K562 (cell line): ENCODE measurements around the gene CCDC9. TPM values are rescaled to one million over a fixed set of nuclear protein-coding genes. Genes with fewer than 3 reads are reported as not detected.

Experiments used
- ATF3 ChIP-seq, 2 experiments: fragments of 450-650 bp in 1 of 2; sonication (generic) in 1 of 2; formaldehyde crosslinking in 1 of 2; IDR thresholded peaks in 1 of 2; conservative IDR thresholded peaks in 1 of 2; 2 replicates each; pipeline versions ENCODE4 v1.6.1 to v1.8.1; 2016 to 2023; ENCODE audit warnings: mild to moderate bottlenecking in 2 of 2, moderate library complexity in 2 of 2, inconsistent platforms in 1 of 2, missing genetic modification reagents in 1 of 2
- BCOR ChIP-seq: fragments of 450-650 bp; IDR thresholded peaks from 2 replicates; pipeline ENCODE4 v1.6.1; 2016
- GATAD2B ChIP-seq: fragments of 450-650 bp; IDR thresholded peaks from 2 replicates; pipeline ENCODE4 v1.6.1; 2017; ENCODE audit warnings: mild to moderate bottlenecking, borderline replicate concordance
- MEF2A ChIP-seq: IDR thresholded peaks from 2 replicates; pipeline ENCODE4 v1.6.1; 2011; ENCODE audit warnings: low read depth, mild to moderate bottlenecking, low read length, moderate library complexity; ENCODE audit not compliant: control insufficient read depth
- MTA3 ChIP-seq: fragments of 450-650 bp; formaldehyde crosslinking; IDR thresholded peaks from 2 replicates; pipeline ENCODE4 v1.6.1; 2017; ENCODE audit warnings: mild to moderate bottlenecking, borderline replicate concordance
- NR4A1 ChIP-seq, 2 experiments: fragments of 250-450 bp in 1 of 2; fragments of 450-650 bp in 1 of 2; sonication (Bioruptor Pico) in 1 of 2; IDR thresholded peaks; 2 replicates each; pipeline versions ENCODE4 v1.4.0 to v1.6.1; 2016 to 2020; ENCODE audit warnings: mild to moderate bottlenecking in 2 of 2, missing compliant biosample characterization in 1 of 2, missing genetic modification characterization in 1 of 2, moderate library complexity in 1 of 2
- PHB ChIP-seq: fragments of 250-450 bp; sonication (Bioruptor Pico); IDR thresholded peaks from 2 replicates; pipeline ENCODE4 v1.5.0; 2021
- RBFOX2 ChIP-seq: fragments of 200-400 bp; formaldehyde crosslinking; IDR thresholded peaks from 2 replicates; pipeline ENCODE4 v1.6.1; 2017; ENCODE audit warnings: low read depth, mild to moderate bottlenecking, low read length, moderate library complexity
- TGIF2 ChIP-seq: sonication (generic); formaldehyde crosslinking; IDR thresholded peaks from 2 replicates; pipeline ENCODE4 v1.8.1; 2022; ENCODE audit warnings: mild to moderate bottlenecking, missing genetic modification reagents, moderate library complexity
- THAP7 ChIP-seq: fragments of 250-450 bp; sonication (Bioruptor Pico); IDR thresholded peaks from 2 replicates; pipeline ENCODE4 v1.5.0; 2021
- TRIM25 ChIP-seq: fragments of 450-650 bp; IDR thresholded peaks from 2 replicates; pipeline ENCODE4 v1.7.0; 2016; ENCODE audit warnings: borderline replicate concordance
- ZNF280A ChIP-seq: fragments of 450-650 bp; IDR thresholded peaks from 2 replicates; pipeline ENCODE4 v1.6.1; 2018; ENCODE audit warnings: mild to moderate bottlenecking, low read depth; ENCODE audit not compliant: partially characterized antibody
- ZNF740 ChIP-seq, 3 experiments: fragments of 200-800 bp in 1 of 3; sonication (Bioruptor generic) in 1 of 3; sonication (generic) in 1 of 3; formaldehyde crosslinking in 1 of 3; IDR thresholded peaks; 2 replicates each; pipeline versions ENCODE4 v1.6.1 to v1.8.0; 2016 to 2022; ENCODE audit warnings: mild to moderate bottlenecking in 2 of 3, missing compliant biosample characterization in 2 of 3, missing genetic modification characterization in 2 of 3, missing genetic modification reagents in 1 of 3
- polyA plus RNA-seq, 8 experiments: library from polyadenylated mRNA; depleted of rRNA in 4 of 8; stranded (reverse) in 5 of 8; unstranded in 3 of 8; fragments of >200 nt; fragmentation: Nextera tagmentation in 2 of 8; fragmentation: Illumina TruSeq in 1 of 8; extraction: Ambion mirVana in 2 of 8; extraction: Trizol in 1 of 8; gene quantifications; 2 replicates each; pipeline versions ENCODE4 v1.2.1 to v1.2.3, GENCODE V29; 2011 to 2014; ENCODE audit warnings: inconsistent platforms in 1 of 8, missing spikeins in 1 of 8
- total RNA-seq, 7 experiments: library from RNA; depleted of rRNA in 6 of 7; stranded (reverse); fragments of >200 nt in 6 of 7; fragmentation: Illumina TruSeq in 2 of 7; extraction: Trizol in 2 of 7; gene quantifications; 2 replicates each; pipeline versions ENCODE4 v1.2.1 to v1.2.3, GENCODE V29; 2011 to 2021; ENCODE audit warnings: low replicate concordance in 1 of 7

CCDC9 gene
- total and polyA plus RNA-seq, 9 of the 15 experiments (the other 6 are each of a cell fraction or from before 2014, with no cell fraction given) = 0.23 to 38.6 (median 8.4) TPM

- TF ChIP-seq ZNF280A (peak; percentile 70), NR4A1 (CRISPR knock-in tag; IDR thresholded peaks at IDR 0.05) (no peak), NR4A1 (tag; IDR thresholded peaks at IDR 0.05) (0 out of 2 replicates have a peak, but pooled peaks have one; percentile 54), MTA3 (no peak; the same call in 1 of the 2 replicates), BCOR (peak; percentile 93), RBFOX2 (peak; percentile 84), TGIF2 (0 out of 2 replicates have a peak, but pooled peaks have one; percentile 33), GATAD2B (peak; percentile 91; the same call in 1 of the 2 replicates), ZNF740 (CRISPR knock-in tag; IDR thresholded peaks at IDR 0.05) (peak; percentile 96), ZNF740 (tag; IDR thresholded peaks at IDR 0.05) (peak in 1 of 2 experiments; percentile 98; a peak in 2 of 4 replicates), ATF3 (IDR thresholded peaks at IDR 0.05) (no peak), ATF3 (CRISPR knock-in tag; conservative IDR thresholded peaks at IDR 0.05) (0 out of 2 replicates have a peak, but pooled peaks have one; percentile 15), MEF2A (0 out of 2 replicates have a peak, but pooled peaks have one; percentile 8), THAP7 (CRISPR knock-in tag) (peak; percentile 36; the same call in 1 of the 2 replicates), TRIM25 (peak; percentile 76; the same call in 1 of the 2 replicates), PHB (CRISPR knock-in tag) (0 out of 2 replicates have a peak, but pooled peaks have one; percentile 27)
Observed at GRCh38 chr19:47230054-47230920, 26.0 kb upstream of the CCDC9 start (continued).
